HG02938 (cell line): ENCODE results near the gene CSTPP1.
"Not testable (repeated sequence)": the region's sequence is repeated elsewhere in the genome, so short reads cannot be mapped to it uniquely, and the experiment has no call there.

Source experiments
- ATAC-seq: cut with Tn5 transposase; IDR thresholded peaks from one replicate; pipeline ENCODE4 v1.9.1; 2021; ENCODE audit warnings: mild to moderate bottlenecking, moderate library complexity; ENCODE audit not compliant: unreplicated experiment

The CSTPP1 gene

DNA sequence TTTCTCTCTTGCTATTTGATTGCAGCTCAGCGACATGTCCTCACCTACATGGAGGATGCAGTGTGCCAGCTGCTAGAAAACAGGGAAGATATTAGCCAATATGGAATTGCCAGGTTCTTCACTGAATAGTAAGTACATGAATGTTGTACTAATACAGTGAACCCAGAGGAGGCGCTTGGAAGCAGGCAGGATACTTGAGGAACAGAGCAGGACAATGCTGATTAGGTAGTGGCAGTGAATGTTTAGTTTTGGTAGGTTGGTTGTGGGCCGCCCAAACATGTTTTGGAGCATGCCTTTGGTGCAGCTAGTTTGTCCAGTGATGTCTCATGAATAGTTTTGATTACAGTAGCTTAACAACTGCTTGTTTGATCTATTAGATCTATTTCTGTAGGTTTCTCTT lies 50.6 kb downstream of the CSTPP1 start:
- no peak for ATAC-seq

DNA sequence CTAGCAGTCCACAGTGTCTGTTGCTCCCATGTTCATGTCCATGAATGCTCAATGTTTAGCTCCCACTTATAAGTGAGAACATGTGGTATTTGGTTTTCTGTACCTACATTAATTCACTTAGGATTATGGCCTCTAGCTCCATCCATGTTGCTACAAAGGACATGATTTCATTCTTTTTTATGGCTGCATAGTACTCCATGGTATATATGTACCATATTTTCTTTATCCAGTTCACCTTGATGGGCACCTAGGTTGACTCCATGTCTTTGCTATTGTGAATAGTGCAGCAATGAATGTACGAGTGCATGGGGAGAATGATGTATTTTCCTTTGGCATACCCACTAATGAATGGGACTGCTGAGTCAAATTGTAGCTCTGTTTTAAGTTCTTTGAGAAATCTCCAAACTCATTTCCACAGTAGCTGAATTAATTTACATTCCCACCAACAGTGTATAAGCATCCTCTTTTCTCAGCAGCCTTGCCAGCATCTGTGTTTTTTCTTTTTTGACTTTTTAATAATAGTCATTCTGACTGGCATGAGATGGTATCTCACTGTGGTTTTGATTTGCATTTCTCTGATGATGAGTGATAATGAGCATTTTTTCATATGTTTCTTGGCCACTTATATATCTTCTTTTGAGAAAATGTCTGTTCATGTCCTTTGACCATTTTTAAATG lies 53.4 kb downstream of the CSTPP1 start:
- ATAC-seq = not testable (repeated sequence)

DNA sequence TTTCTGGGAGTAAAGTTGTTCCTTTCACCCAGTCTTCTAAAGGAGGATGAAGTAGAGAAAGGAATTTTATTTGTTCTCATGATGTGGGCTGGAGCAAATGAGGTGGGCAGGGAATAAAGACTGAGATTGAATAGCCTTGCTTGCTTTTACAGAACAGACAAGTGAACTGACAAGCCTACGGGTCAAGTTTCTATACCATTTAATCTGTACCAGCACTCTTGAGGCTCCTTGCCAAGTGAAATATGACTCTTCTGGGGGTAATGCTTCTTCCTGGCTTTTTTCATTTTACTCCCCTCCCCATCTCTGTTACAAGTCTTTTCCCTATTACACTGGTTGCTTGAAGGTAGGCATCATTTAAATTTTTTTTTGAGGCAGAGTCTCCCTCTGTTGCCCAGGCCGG lies 54.8 kb downstream of the CSTPP1 start:
- no peak for ATAC-seq

DNA sequence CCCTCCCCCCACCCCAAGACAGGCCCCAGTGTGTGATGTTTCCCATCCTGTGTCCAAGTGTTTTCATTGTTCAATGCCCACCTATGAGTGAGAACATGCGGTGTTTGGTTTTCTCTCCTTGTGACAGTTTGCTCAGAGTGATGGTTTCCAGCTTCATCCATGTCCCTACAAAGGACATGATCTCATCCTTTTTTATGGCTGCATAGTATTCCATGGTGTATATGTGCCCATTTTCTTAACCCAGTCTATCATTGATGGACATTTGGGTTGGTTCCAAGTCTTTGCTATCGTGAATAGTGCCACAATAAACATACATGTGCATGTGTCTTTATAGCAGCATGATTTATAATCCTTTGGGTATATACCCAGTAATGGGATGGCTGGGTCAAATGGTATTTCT lies 55.8 kb downstream of the CSTPP1 start:
- not testable (repeated sequence) for ATAC-seq

DNA sequence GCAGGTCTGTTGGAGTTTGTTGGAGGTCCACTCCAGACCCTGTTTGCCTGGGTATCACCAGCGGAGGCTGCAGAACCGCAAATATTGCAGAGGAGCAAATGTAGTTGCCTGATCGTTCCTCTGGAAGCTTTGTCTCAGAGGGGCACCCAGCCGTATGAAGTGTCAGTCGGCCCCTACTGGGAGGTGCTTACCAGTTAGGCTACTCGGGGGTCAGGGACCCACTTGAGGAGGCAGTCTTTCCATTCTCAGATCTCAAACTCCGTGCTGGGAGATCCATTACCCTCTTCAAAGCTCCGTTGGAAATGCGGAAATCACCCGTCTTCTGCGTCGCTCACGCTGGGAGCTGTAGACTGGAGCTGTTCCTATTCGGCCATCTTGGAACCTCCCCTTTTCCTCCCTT lies 61.2 kb downstream of the CSTPP1 start:
- not testable (repeated sequence) for ATAC-seq

DNA sequence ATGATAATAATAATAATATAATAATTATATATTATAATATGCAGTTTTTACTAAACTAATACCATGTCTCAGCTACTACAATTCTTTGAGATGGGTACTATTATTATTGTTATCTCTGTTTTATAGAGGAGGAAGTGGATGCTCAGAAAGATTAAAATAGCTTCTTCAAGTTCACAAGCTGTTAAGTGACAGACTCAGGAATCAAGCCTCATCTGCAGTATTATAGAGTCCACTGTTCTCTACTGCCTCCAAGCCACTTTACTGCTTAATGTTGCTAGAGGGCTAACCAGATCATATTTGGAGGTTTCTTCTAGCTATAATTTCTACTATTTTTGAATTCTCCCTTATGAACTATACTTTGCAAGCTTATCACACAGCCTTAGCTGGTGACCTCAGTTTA lies 62.7 kb downstream of the CSTPP1 start:
- ATAC-seq = no peak

GRCh38 chr11:47000033-47000432 lies 63.5 kb downstream of the CSTPP1 start:
- no peak for ATAC-seq

- ATAC-seq = no peak
Measured at GRCh38 chr11:47001781-47002181, 65.2 kb downstream of the CSTPP1 start.

DNA sequence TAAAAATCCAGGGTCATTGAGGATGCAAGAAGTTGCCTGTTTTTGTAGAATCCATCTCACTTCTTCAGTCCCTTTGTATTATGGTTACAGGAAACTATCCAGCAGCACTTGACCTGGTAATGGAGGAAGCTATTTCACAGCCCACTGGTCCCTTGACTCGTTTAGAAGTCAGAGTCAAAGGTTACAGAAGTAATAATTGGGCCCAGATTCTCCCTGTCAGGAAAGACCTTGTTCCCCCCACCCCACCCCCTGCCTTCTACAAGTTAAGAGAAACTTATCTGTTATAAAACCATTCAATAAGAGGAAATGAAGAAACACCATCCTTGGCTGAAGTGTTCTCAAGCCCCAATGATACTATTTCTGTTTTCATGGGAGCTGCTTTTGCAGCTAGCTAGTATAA lies 65.8 kb downstream of the CSTPP1 start:
- ATAC-seq = no peak

DNA sequence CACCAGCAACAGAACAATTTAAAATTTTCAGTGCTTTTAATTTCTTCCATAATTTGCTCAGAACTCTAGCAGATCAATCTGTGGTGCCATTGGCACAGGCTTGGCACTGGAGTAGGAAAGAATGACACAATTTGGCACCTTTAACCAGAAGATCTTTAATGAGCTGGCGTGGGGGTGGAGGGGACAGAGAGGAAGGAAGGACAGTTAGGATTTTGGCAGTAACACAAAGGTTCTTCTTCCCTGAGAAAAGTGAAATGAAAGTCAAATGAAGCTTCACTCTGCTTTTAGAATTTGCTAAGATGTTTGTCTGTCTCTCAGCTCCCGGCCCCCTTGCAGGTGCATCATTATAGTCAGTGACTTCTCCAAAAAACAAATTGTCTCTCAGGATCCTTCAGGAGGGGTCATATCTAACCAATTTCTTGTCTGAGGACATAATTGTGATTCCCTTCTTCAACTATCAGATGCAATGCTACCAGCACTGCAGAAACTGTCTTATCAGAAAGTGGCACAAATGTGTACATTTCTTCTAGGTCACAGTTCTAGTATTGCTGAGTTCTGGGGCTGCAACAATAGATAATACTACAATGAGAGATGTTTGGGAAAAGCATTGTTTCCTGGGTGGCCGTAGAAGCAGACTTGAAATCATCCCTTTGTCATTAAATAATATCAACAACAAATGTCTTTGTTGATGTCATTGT lies 66.8 kb downstream of the CSTPP1 start:
- no peak for ATAC-seq

DNA sequence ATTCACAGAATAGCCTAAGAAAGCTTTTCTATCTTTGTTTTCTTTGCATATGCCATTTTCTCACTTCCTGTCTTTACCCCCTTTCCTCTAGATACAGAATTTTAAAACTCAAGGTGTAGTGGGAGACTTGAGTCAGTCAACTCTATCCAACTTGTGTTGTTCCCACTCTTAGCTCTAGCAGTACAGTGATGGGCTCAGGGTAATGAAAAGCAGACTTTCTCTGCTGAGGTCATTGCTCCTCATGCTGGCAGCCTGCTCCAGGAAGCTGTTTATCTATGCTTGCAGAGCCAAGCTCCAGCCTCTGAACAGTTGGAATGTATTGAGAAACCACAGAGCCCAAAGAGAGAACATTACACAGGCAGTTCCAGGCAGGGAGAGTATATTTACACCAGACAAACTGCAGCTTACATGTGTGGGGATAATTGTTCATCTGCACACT lies 68.1 kb downstream of the CSTPP1 start:
- no peak for ATAC-seq

GRCh38 chr11:47005441-47005840 lies 68.9 kb downstream of the CSTPP1 start:
- ATAC-seq = no peak

DNA sequence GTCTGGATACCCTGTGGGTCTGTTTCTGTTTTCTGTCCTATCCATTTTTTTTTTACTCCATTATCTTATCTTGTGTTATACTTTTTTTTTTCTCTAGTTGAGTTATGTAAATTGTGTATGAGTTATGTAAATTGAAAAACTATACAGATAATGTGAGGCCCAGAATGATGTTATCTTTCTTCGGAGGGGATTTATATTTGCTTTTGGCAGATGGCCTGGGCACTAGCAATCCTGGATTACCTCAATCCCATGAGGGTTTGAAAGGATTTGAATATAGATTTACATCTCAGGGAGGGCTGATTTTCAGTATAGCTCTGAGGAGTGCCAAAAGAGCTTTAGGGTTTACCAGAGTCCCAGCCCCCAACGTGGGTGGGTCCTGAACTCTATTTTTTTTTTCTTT lies 71.0 kb downstream of the CSTPP1 start:
- ATAC-seq = no peak

DNA sequence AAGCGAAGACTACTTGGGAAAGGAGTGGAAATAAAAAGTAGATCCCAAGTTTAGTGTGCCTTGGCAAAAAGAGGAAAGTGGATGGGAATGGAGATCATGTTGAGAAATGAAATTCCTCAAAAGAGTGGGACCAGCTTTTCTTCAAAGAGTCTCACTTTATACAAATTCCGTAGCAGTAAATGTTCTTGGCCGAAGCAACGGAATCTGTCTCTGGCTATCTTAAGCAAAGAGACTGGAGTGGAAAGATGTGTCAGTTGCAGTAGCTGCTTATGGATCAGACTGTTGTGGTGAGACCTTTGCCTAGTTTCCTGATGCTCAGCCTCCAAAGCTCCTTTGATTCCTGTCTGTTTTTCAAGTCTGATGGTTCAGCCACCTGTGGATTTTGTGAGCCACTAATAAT lies 73.6 kb downstream of the CSTPP1 start:
- no peak for ATAC-seq

DNA sequence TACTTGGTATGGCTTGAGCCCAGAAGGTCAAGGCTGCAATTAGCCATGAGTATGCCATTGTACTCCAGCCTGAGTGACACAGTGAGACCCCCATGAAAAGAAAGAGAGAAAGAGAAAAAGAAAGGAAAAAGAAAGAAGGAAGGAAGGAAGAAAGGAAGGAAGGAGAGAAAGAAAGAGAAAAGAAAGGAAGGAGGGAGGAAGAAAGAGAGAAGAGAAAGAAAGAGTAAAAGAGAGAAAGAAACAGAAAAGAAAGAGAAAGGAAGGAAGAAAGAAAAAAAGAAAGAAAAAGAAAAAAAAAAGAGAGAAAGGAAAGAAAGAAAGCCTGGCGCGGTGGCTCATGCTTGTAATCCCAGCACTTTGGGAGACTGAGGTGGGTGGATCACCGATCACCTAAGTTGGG lies 77.5 kb downstream of the CSTPP1 start:
- no peak for ATAC-seq

DNA sequence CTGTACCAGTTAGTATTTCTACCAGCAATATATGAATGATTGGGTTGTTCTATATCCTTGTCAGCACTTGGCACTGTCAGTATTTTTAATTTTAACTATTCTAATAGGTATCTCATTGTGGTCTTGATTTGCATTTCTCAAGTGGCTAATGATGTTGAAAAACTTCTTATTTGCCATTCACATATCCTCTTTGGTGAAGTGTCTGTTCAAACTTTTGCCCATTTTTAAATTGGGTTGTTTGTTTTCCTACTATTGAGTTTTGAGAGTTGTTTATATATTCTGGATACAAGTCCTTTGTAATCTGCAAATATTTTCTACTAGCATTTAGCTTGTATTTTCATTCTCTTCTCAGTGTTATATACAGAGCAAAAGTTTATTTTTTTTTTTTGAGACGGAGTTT lies 82.1 kb downstream of the CSTPP1 start:
- no peak for ATAC-seq

GRCh38 chr11:47020793-47021526 lies 84.4 kb downstream of the CSTPP1 start:
- ATAC-seq = no peak

GRCh38 chr11:47021527-47021818 lies 84.9 kb downstream of the CSTPP1 start:
- ATAC-seq = no peak

GRCh38 chr11:47021965-47022364 lies 85.4 kb downstream of the CSTPP1 start:
- ATAC-seq = no peak

GRCh38 chr11:47028195-47029093 lies 91.9 kb downstream of the CSTPP1 start:
- ATAC-seq = no peak

DNA sequence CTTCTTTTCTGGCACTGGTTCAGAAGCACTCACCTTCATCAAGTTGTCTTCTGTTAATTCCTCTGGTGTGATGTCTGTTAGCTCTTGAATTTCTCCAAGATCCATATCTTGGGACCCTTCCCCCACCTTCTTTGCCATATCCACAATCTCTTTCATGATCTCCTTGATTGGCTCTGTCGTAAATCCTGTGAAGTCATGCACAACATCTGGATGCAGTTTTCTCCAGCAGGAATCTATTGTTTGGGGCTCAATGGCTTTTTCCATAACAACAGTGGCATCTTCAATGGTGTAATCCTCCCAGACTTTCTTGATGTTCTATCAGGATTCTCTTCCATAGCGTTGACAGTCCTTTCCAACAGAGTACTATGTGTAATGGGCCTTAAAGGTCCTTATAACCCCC lies 96.9 kb downstream of the CSTPP1 start:
- no peak for ATAC-seq
